ENCODE results near the gene RAB11A. TPM values are rescaled to one million over a fixed set of nuclear protein-coding genes. Genes with fewer than 3 reads are reported as not detected.

Gene RAB11A
- total and polyA plus RNA-seq, 2 donors (not counting 3 experiments of a cell fraction or from before 2014, with no cell fraction given) = 239 to 250 TPM

DNA sequence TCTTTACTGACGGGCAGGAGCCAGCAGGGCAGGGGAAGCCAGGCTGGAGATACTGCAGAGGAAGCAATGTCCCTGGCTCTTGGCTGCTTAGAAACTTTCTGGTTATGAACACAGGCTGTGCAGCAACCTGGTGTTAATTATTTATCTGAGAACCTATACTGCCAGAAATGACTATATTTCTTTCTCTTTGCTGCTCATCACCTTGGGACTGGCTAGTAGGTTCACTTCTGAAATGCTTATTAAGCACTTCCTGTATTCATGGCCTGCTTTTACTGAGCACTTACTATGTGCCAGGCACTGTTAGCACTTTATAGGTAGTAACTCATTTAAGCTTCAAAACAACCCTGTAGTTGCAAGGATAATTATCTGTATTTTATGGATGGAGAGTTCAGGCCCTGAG, 57.6 kb downstream of the RAB11A start:
- Histone ChIP-seq H3K9ac (replicated peaks; ENCODE audit: extremely low read depth, insufficient read depth, low read length) (no peak overlapping the region), H3K4me3 (replicated peaks in 1 of 3; ENCODE audit: insufficient read depth in 1 of 3, low read depth in 1 of 3, low read length in 3 of 3) (no peak overlapping the region), H3K36me3 (ENCODE audit: control insufficient read depth in 2 of 2, extremely low read depth in 1 of 2, insufficient read depth in 2 of 2, low read length in 2 of 2) (no peaks in the 10 kb centered on the region), H3K79me2 (ENCODE audit: control insufficient read depth, insufficient read depth, low read length) (no peaks in the 10 kb centered on the region), H4K20me1 (replicated peaks; ENCODE audit: control insufficient read depth, extremely low read depth, insufficient read depth, low read length) (no peaks in the 10 kb centered on the region), H3K9me3 (replicated peaks; ENCODE audit: control insufficient read depth, insufficient read depth, low read length) (no peaks in the 10 kb centered on the region), H3K9me1 (replicated peaks; ENCODE audit: control insufficient read depth, extremely low read depth, insufficient read depth, low read length) (no peaks in the 10 kb centered on the region), H3K4me2 (ENCODE audit: insufficient read depth, low read length) (no peak overlapping the region), H3K27ac (ENCODE audit: insufficient read depth, low read depth, low read length) (no peak overlapping the region), H2AFZ (ENCODE audit: low read depth, low read length) (no peak overlapping the region), H3K27me3 (ENCODE audit: control insufficient read depth in 2 of 2, insufficient read depth in 2 of 2, low read length in 2 of 2) (no peaks in the 10 kb centered on the region), H3K4me1 (ENCODE audit: control insufficient read depth, extremely low read depth, insufficient read depth, low read length) (no peaks in the 10 kb centered on the region)
- CTCF ChIA-PET = no interaction called here
- intact Hi-C loops (cut with micrococcal nuclease) = no loop called here
- dilution Hi-C loops (cut with MboI; ENCODE audit: extremely low pct_ligation_motif_present, low sequenced_read_pairs) = no loop called here
- no TSS peak for BruUV-seq (replicated peaks)
- POLR2A ChIA-PET = no interaction called here
- no peak for DNase-seq (ENCODE audit: low read depth, low spot score)
- FAIRE-seq = no peak
- TF ChIP-seq FOS (IDR thresholded peaks at IDR 0.05; ENCODE audit: borderline replicate concordance, insufficient read depth, low read length) (no peak), MYC (IDR thresholded peaks at IDR 0.05; ENCODE audit: low read depth, low read length) (no peak), GATA2 (IDR thresholded peaks at IDR 0.05; ENCODE audit: insufficient read depth, insufficient read length, low read depth, low read length) (no peak), JUN (IDR thresholded peaks at IDR 0.05; ENCODE audit: borderline replicate concordance, insufficient read depth, insufficient read length, low read depth) (no peak)

DNA sequence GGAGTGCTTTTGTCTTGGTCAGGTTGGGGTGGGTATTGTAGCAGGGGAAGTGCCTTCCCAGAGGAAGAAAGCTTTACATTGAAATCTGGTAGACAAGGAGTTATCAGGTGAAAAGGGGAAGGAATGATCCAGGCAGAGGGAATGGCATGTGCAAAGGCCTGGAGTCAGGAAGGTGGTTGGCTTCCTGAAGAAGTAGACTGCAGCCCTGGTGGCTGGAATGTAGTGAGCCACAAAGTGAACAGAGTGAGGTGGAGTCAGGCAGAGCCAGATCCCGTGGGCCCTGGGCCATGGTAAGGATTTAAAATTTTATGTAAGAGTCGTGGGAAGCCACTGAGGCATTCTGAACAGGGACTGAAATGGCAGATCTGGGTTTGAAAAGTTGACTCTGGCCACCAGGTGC, 58.3 kb downstream of the RAB11A start:
- Histone ChIP-seq H3K4me2 (ENCODE audit: insufficient read depth, low read length) (no peak overlapping the region), H3K9me3 (replicated peaks; ENCODE audit: control insufficient read depth, insufficient read depth, low read length) (no peaks in the 10 kb centered on the region), H3K27me3 (ENCODE audit: control insufficient read depth in 2 of 2, insufficient read depth in 2 of 2, low read length in 2 of 2) (no peaks in the 10 kb centered on the region), H3K4me1 (ENCODE audit: control insufficient read depth, extremely low read depth, insufficient read depth, low read length) (no peaks in the 10 kb centered on the region), H3K9ac (replicated peaks; ENCODE audit: extremely low read depth, insufficient read depth, low read length) (no peak overlapping the region), H3K4me3 (replicated peaks in 1 of 3; ENCODE audit: insufficient read depth in 1 of 3, low read depth in 1 of 3, low read length in 3 of 3) (no peak overlapping the region), H4K20me1 (replicated peaks; ENCODE audit: control insufficient read depth, extremely low read depth, insufficient read depth, low read length) (no peaks in the 10 kb centered on the region), H3K36me3 (ENCODE audit: control insufficient read depth in 2 of 2, extremely low read depth in 1 of 2, insufficient read depth in 2 of 2, low read length in 2 of 2) (no peaks in the 10 kb centered on the region), H3K9me1 (replicated peaks; ENCODE audit: control insufficient read depth, extremely low read depth, insufficient read depth, low read length) (no peaks in the 10 kb centered on the region), H2AFZ (ENCODE audit: low read depth, low read length) (no peak overlapping the region), H3K79me2 (ENCODE audit: control insufficient read depth, insufficient read depth, low read length) (no peaks in the 10 kb centered on the region), H3K27ac (ENCODE audit: insufficient read depth, low read depth, low read length) (no peak overlapping the region)
- intact Hi-C loops (cut with micrococcal nuclease) = no loop called here
- BruUV-seq (replicated peaks) = no TSS peak
- no peak for DNase-seq (ENCODE audit: low read depth, low spot score)
- FAIRE-seq = no peak
- POLR2A ChIA-PET = no interaction called here
- CTCF ChIA-PET = no interaction called here
- dilution Hi-C loops (cut with MboI; ENCODE audit: extremely low pct_ligation_motif_present, low sequenced_read_pairs) = no loop called here
- TF ChIP-seq EZH2 (IDR thresholded peaks at IDR 0.05; ENCODE audit: borderline replicate concordance, low read depth, low read length, severe bottlenecking) = no peak
- TF ChIP-seq FOS (IDR thresholded peaks at IDR 0.05; ENCODE audit: borderline replicate concordance, insufficient read depth, low read length) = no peak
- no peak for TF ChIP-seq GATA2 (IDR thresholded peaks at IDR 0.05; ENCODE audit: insufficient read depth, insufficient read length, low read depth, low read length)
- TF ChIP-seq POLR2AphosphoS5 (IDR thresholded peaks at IDR 0.05; ENCODE audit: insufficient read depth, low read depth, low read length) = no peak
- TF ChIP-seq, protein P1, sequence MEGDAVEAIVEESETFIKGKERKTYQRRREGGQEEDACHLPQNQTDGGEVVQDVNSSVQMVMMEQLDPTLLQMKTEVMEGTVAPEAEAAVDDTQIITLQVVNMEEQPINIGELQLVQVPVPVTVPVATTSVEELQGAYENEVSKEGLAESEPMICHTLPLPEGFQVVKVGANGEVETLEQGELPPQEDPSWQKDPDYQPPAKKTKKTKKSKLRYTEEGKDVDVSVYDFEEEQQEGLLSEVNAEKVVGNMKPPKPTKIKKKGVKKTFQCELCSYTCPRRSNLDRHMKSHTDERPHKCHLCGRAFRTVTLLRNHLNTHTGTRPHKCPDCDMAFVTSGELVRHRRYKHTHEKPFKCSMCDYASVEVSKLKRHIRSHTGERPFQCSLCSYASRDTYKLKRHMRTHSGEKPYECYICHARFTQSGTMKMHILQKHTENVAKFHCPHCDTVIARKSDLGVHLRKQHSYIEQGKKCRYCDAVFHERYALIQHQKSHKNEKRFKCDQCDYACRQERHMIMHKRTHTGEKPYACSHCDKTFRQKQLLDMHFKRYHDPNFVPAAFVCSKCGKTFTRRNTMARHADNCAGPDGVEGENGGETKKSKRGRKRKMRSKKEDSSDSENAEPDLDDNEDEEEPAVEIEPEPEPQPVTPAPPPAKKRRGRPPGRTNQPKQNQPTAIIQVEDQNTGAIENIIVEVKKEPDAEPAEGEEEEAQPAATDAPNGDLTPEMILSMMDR (IDR thresholded peaks at IDR 0.05; ENCODE audit: extremely low read depth in 1 of 2, insufficient read depth in 1 of 2, low read depth in 1 of 2, low read length in 2 of 2) = no peak
- TF ChIP-seq, protein P2, sequence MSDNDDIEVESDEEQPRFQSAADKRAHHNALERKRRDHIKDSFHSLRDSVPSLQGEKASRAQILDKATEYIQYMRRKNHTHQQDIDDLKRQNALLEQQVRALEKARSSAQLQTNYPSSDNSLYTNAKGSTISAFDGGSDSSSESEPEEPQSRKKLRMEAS (IDR thresholded peaks at IDR 0.05; ENCODE audit: insufficient read depth, insufficient read length) = no peak
- no peak for TF ChIP-seq JUN (IDR thresholded peaks at IDR 0.05; ENCODE audit: borderline replicate concordance, insufficient read depth, insufficient read length, low read depth)
- TF ChIP-seq MYC (IDR thresholded peaks at IDR 0.05; ENCODE audit: low read depth, low read length) = no peak
- no peak for TF ChIP-seq POLR2A (IDR thresholded peaks at IDR 0.05; ENCODE audit: low read depth, low read length)

Measured in endothelial cell of umbilical vein (primary cell).